BJ (cell line): Measurements from ENCODE around the gene KCNQ5. TPM values are rescaled to one million over a fixed set of nuclear protein-coding genes. Genes with fewer than 3 reads are reported as not detected.

Source experiments
- CTCF ChIA-PET: fragments of 350-600 bp; formaldehyde crosslinking; extraction: SDS; loops from one replicate; lab custom pipeline; 2021; ENCODE audit warnings: antibody characterized with exemption, inconsistent platforms; lab: Yijun Ruan, JAX
- POLR2A ChIA-PET: fragments of 300-600 bp; sonication (Branson Sonifier 250); formaldehyde crosslinking; extraction: SDS; loops from one replicate; lab custom pipeline; 2021; ENCODE audit warnings: antibody characterized with exemption; lab: Charles Lee
- DNase-seq: peaks from one replicate; pipeline ENCODE4 v3.0.0-alpha.2; 2011; ENCODE audit warnings: low read depth
- H3K27me3 ChIP-seq: 2 replicates; pipeline ENCODE4 v1.6.0; 2011; ENCODE audit warnings: low read length; ENCODE audit not compliant: control insufficient read depth, insufficient read depth
- H3K36me3 ChIP-seq: 2 replicates; pipeline ENCODE4 v1.5.1; 2011; ENCODE audit warnings: low read length; ENCODE audit not compliant: control insufficient read depth, insufficient read depth
- H3K4me3 ChIP-seq: 2 replicates; pipeline ENCODE4 v1.5.1; 2011; ENCODE audit warnings: low read depth, mild to moderate bottlenecking, control low read depth, low read length
- polyA plus RNA-seq: library from polyadenylated mRNA; depleted of rRNA; stranded (reverse); fragments of >200 nt; gene quantifications from 2 replicates; pipeline ENCODE4 v1.2.3, GENCODE V29; 2011
- TF ChIP-seq, protein P1 (sequence below): IDR thresholded peaks from 2 replicates; pipeline ENCODE4 v1.5.1; 2011; ENCODE audit warnings: low read depth, mild to moderate bottlenecking, control low read depth, inconsistent platforms, low read length, moderate library complexity; ENCODE audit not compliant: insufficient read depth

The KCNQ5 gene
- polyA plus RNA-seq, 1 experiment, result 1.4 TPM

DNA sequence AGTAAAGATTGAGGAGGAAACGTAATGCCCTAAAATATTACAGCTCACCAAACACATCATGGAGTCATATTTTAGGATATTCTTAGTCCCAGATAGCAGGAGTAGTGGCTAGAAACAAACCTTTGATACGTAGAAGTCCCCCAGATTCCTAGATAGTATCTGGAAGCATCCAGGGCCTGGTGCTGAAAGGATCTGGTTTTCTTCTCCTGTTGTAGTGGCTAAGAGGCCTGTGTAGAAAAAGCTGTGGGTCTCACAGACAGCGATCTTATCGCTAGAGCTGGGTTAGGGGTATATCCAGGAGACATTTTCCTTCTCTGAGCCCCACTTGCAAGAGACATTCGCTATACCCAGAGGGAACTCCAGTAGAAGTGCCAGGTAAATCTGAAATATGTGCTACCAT lies 139.9 kb downstream of the KCNQ5 start:
- TF ChIP-seq, protein P1, sequence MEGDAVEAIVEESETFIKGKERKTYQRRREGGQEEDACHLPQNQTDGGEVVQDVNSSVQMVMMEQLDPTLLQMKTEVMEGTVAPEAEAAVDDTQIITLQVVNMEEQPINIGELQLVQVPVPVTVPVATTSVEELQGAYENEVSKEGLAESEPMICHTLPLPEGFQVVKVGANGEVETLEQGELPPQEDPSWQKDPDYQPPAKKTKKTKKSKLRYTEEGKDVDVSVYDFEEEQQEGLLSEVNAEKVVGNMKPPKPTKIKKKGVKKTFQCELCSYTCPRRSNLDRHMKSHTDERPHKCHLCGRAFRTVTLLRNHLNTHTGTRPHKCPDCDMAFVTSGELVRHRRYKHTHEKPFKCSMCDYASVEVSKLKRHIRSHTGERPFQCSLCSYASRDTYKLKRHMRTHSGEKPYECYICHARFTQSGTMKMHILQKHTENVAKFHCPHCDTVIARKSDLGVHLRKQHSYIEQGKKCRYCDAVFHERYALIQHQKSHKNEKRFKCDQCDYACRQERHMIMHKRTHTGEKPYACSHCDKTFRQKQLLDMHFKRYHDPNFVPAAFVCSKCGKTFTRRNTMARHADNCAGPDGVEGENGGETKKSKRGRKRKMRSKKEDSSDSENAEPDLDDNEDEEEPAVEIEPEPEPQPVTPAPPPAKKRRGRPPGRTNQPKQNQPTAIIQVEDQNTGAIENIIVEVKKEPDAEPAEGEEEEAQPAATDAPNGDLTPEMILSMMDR, result no peak

DNA sequence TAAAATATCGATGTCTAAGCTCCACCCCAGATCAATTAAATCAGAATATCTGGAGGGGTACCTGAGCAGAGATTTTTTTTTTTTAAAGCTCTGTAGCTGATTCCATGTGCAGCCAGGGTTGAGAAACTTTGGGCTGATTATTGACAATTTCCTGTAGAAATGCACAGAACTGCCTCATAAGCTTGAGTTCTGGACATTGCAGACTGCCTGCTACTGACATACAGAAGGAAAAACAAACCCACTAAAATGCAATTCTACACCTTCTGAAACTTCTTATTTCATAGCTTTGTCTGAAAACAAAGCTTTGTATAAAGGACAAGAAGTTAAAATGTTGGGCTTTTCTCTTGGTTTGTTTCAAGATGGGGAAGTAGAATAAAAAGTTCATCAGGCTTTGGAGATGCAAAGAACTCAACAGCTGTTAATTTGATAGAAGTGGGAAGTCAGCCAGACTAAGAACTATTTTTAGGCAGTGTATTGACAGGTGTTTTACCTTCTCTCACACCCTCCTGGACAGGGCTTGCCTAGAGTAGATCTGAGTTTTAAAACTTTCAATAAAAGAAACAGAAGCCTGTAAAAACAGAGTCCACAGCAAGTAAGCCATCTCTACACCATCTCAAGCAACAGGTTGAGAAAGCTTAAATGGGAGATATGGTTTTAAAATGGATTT lies 147.7 kb downstream of the KCNQ5 start:
- TF ChIP-seq, protein P1, result no peak
- H3K4me3 ChIP-seq, result no peak overlapping the region
- DNase-seq, result no peak
- H3K36me3 ChIP-seq, result no peaks in the 10 kb centered on the region
- CTCF ChIA-PET, result interaction anchor here (0.6 to 1.0 kb wide), 2 partner anchors 153 to 1342 kb away, joined by 3 read pairs; no protein-coding TSS in a partner anchor
- H3K27me3 ChIP-seq, result no peaks in the 10 kb centered on the region
- POLR2A ChIA-PET, result no interaction called here

More for the DNA sequence above, 139.9 kb downstream of the KCNQ5 start:
- no peaks in the 10 kb centered on the region for H3K27me3 ChIP-seq
- no peak overlapping the region for H3K4me3 ChIP-seq
- no peak for DNase-seq
- CTCF ChIA-PET, result interaction anchor here (0.6 kb wide), 1 partner anchor 154 kb away, joined by 3 read pairs; no protein-coding TSS in a partner anchor
- H3K36me3 ChIP-seq, result no peaks in the 10 kb centered on the region
- POLR2A ChIA-PET, result no interaction called here

DNA sequence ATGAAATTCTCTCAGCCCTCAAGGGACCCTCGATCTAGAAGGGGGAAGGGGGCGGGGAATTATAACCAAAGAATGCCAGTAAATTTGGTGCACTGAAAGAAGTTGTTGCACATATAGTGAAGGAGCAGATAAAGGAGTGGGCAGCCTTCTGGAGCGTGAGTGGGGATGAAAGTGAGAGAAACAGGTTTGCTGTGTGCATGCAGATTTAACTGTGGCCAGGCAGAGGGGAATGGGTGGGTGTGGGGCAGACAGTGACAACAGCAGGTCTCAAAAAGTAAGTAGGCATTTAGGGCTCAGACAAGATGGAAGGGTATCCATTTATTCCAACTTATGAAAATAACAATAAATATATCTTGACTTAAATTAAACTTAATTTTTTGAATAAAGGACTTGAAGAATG lies 149.1 kb downstream of the KCNQ5 start:
- CTCF ChIA-PET, result no interaction called here
- POLR2A ChIA-PET, result no interaction called here

GRCh38 chr6:72776456-72776855 lies 154.6 kb downstream of the KCNQ5 start:
- CTCF ChIA-PET, result no interaction called here
- DNase-seq, result no peak
- POLR2A ChIA-PET, result no interaction called here
- no peaks in the 10 kb centered on the region for H3K36me3 ChIP-seq
- no peak overlapping the region for H3K4me3 ChIP-seq
- H3K27me3 ChIP-seq, result no peaks in the 10 kb centered on the region
- TF ChIP-seq, protein P1, result no peak

More for the DNA sequence above, 149.1 kb downstream of the KCNQ5 start:
- DNase-seq, result no peak
- Histone ChIP-seq H3K4me3 (no peak overlapping the region), H3K27me3 (no peaks in the 10 kb centered on the region), H3K36me3 (no peaks in the 10 kb centered on the region)
- TF ChIP-seq, protein P1, result no peak

GRCh38 chr6:72781624-72782023 lies 159.8 kb downstream of the KCNQ5 start:
- TF ChIP-seq, protein P1, result no peak
- ChIA-PET CTCF (interaction anchor here (0.6 to 0.9 kb wide), 2 partner anchors 10 to 340 kb away, joined by 3 to 5 read pairs; no protein-coding TSS in a partner anchor), POLR2A (no interaction called here)

More at GRCh38 chr6:72781624-72782023, 159.8 kb downstream of the KCNQ5 start:
- Histone ChIP-seq H3K27me3 (no peaks in the 10 kb centered on the region), H3K4me3 (no peak overlapping the region), H3K36me3 (no peaks in the 10 kb centered on the region)
- no peak for DNase-seq
